DND-41 (cell line): ENCODE data around the gene CBX7.

Source experiments
- ATAC-seq: fragments of 200-7000 bp; cut with Tn5 transposase; 3 replicates; pipeline ENCODE4 v1.9.1; 2021; ENCODE audit warnings: low read depth; ENCODE audit not compliant: insufficient read depth
- DNase-seq: peaks from one replicate; pipeline ENCODE4 v3.0.0-alpha.2; 2020
- H2AFZ ChIP-seq: 2 replicates; pipeline ENCODE4 v1.6.0; 2012; ENCODE audit warnings: low read depth, low read length
- H3K27ac ChIP-seq: 2 replicates; pipeline ENCODE4 v1.5.1; 2012; ENCODE audit warnings: low read length, inconsistent platforms
- H3K27me3 ChIP-seq: fragments of 200-600 bp; sonication (generic); 2 replicates; pipeline ENCODE4 v1.6.0; 2012; ENCODE audit warnings: low read length, mild to moderate bottlenecking, inconsistent platforms; ENCODE audit not compliant: insufficient read depth, poor library complexity
- H3K36me3 ChIP-seq: 2 replicates; pipeline ENCODE4 v1.5.1; 2012; ENCODE audit warnings: low read length, inconsistent platforms; ENCODE audit not compliant: insufficient read depth
- H3K4me1 ChIP-seq: 2 replicates; pipeline ENCODE4 v1.5.1; 2012; ENCODE audit warnings: mild to moderate bottlenecking, low read length; ENCODE audit not compliant: insufficient read depth
- H3K4me2 ChIP-seq: 2 replicates; pipeline ENCODE4 v1.6.0; 2012; ENCODE audit warnings: mild to moderate bottlenecking, moderate library complexity, low read length, inconsistent platforms; ENCODE audit not compliant: insufficient read depth
- H3K4me3 ChIP-seq, 2 experiments: fragments of 200-600 bp in 1 of 2; shearing (Covaris generic) in 1 of 2; 2 replicates each; pipeline ENCODE4 v1.5.1; 2012 to 2016; ENCODE audit warnings: inconsistent platforms in 2 of 2, low read length in 2 of 2, mild to moderate bottlenecking in 2 of 2, low read depth in 1 of 2, moderate library complexity in 1 of 2
- H3K79me2 ChIP-seq: 2 replicates; pipeline ENCODE4 v1.6.0; 2012; ENCODE audit warnings: low read length, inconsistent platforms; ENCODE audit not compliant: insufficient read depth
- H3K9ac ChIP-seq: 2 replicates; pipeline ENCODE4 v1.6.0; 2012; ENCODE audit warnings: low read depth, mild to moderate bottlenecking, inconsistent platforms, low read length, moderate library complexity
- H3K9me3 ChIP-seq: 2 replicates; pipeline ENCODE4 v1.5.1; 2012; ENCODE audit warnings: low read length, moderate library complexity, mild to moderate bottlenecking, inconsistent platforms; ENCODE audit not compliant: insufficient read depth, severe bottlenecking
- H4K20me1 ChIP-seq: 2 replicates; pipeline ENCODE4 v1.6.0; 2012; ENCODE audit warnings: low read length; ENCODE audit not compliant: insufficient read depth
- EZH2 ChIP-seq: IDR thresholded peaks from 3 replicates; pipeline ENCODE4 v1.6.1; 2012; ENCODE audit warnings: borderline replicate concordance, low read depth, mild to moderate bottlenecking, moderate library complexity, low read length, inconsistent platforms; ENCODE audit not compliant: severe bottlenecking
- TF ChIP-seq, protein P1 (sequence below): IDR thresholded peaks from 2 replicates; pipeline ENCODE4 v1.5.1; 2012; ENCODE audit warnings: borderline replicate concordance, low read length, moderate library complexity, mild to moderate bottlenecking; ENCODE audit not compliant: poor library complexity, severe bottlenecking; ENCODE audit errors: extremely low read depth

Gene CBX7

DNA sequence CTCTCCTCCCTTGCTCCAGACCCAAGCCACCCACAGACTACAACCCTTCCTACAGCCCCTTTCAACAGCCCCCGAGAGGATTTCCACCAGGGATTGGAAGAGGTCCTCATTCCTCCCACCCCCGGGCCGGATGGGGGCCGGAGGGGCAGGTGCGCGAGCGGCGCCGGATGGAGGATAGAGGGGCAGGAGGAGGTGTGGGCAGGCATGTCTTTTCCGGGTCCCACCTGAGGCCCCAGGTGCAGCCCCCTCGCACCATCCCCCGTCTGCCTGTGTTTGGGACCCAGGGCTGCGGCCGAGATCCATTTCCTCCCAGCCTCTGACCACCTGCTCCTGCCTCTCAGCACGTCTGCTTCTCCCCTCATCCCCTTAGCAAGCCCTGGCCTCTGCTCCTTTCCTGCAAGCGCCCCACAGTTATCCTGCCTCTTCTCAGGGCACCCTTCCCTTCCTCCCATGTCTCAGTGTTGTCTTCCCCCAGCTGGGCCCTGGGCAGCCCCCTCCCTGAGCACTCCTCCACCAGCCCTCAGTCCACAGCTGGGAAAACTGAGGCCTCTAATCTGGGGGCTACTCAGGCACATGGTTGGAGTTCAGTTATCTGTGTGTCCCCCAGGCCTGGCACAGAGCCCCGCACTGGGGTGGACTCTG lies 19.3 kb upstream of the CBX7 start:
- Histone ChIP-seq H3K79me2 (no peaks in the 10 kb centered on the region), H3K9ac (no peak overlapping the region), H3K9me3 (no peaks in the 10 kb centered on the region), H3K4me3 (no peak overlapping the region), H3K27me3 (no peaks in the 10 kb centered on the region), H3K4me1 (peaks cover 17% of the 10 kb centered on the region), H4K20me1 (no peaks in the 10 kb centered on the region), H3K27ac (no peak overlapping the region), H2AFZ (no peak overlapping the region), H3K36me3 (no peaks in the 10 kb centered on the region), H3K4me2 (no peak overlapping the region)
- no peak for TF ChIP-seq EZH2
- TF ChIP-seq, protein P1, sequence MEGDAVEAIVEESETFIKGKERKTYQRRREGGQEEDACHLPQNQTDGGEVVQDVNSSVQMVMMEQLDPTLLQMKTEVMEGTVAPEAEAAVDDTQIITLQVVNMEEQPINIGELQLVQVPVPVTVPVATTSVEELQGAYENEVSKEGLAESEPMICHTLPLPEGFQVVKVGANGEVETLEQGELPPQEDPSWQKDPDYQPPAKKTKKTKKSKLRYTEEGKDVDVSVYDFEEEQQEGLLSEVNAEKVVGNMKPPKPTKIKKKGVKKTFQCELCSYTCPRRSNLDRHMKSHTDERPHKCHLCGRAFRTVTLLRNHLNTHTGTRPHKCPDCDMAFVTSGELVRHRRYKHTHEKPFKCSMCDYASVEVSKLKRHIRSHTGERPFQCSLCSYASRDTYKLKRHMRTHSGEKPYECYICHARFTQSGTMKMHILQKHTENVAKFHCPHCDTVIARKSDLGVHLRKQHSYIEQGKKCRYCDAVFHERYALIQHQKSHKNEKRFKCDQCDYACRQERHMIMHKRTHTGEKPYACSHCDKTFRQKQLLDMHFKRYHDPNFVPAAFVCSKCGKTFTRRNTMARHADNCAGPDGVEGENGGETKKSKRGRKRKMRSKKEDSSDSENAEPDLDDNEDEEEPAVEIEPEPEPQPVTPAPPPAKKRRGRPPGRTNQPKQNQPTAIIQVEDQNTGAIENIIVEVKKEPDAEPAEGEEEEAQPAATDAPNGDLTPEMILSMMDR, result no peak
- ATAC-seq (no peak), DNase-seq (no peak)

DNA sequence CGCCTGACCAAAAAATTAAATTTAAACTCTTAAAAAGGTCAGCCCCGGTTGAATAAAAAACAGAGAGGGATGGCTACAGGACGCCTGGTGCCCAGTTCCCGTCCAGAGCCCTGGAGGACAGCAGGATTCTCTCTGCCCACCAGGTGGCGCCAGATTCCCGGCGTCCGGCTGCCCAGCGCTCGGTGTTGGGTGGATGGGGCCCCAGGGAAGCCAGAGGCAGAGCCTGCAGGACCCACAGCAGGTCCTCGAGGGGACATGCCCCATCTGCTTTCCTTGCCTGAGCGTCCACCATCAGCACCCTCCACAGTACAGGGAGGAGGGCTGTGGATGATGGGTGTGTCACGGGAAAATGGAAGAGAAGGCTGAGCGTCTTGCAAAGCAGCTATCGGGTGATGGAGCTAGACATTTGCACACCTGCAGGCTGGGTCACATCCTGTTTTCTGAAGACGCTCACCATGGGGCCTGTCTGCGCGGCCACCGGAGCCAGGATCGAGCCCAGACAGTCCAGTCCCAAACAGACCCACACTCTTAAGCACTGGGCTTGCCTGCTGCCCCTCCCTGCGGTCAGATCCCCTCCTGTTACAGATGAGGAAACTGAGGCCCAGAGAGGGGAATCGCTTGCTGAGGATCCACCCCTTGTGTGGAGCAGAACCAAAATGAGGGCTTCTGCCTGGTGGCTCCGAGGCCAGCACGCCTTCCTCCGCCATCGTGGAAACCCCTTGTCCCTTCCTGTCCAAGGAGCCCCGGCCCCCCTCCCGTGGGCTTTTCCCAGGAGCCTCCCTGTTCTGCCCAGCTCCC lies 18.5 kb upstream of the CBX7 start:
- Histone ChIP-seq H3K79me2 (no peaks in the 10 kb centered on the region), H4K20me1 (no peaks in the 10 kb centered on the region), H3K4me3 (peak overlapping the region in 1 of 2 experiments; percentile 42; a peak in 1 of 4 replicates), H2AFZ (peak overlapping the region; percentile 66), H3K9me3 (no peaks in the 10 kb centered on the region), H3K4me2 (peak overlapping the region; percentile 61; the same call in 1 of the 2 replicates), H3K27me3 (no peaks in the 10 kb centered on the region), H3K9ac (no peak overlapping the region), H3K4me1 (peaks cover 17% of the 10 kb centered on the region), H3K27ac (no peak overlapping the region), H3K36me3 (no peaks in the 10 kb centered on the region)
- peak; percentile 72 for DNase-seq
- no peak for TF ChIP-seq EZH2
- TF ChIP-seq, protein P1, result peak; percentile 93
- ATAC-seq, result peak; percentile 94

DNA sequence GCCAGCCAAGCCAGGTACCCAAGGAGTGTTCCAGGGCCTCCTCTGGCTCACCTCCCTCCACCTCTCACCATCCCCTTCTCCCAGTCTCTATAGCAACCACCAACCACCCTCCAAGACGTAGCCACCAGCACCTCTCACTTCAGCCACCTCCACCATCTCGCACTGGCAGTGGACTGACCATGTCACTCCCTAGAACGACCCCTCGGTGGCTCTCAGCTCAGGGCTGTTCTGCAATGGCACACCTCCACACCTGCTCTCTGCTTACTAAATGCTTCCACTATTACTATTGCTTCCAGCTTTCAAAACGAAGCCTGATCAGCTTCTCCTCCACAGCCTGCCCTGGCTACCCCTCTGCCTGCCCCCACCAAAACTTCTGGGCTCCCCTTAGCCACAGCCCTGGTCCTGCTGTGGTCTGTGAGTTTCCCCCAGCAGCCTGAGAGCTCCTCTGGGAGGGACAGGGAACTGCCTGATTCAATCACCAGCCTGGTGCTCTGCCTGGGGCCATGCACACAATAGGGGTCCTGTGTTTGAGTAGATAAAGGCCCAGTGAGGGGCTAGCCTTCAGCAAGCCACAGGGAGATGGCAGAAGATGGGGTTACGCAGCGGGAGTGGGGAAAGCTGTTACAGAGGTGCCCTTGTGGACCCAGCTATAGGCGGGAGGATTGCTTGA lies 17.5 kb upstream of the CBX7 start:
- H3K9me3 ChIP-seq, result no peaks in the 10 kb centered on the region
- no peak overlapping the region for H3K9ac ChIP-seq
- no peak for TF ChIP-seq EZH2
- TF ChIP-seq, protein P1, result no peak
- DNase-seq (no peak), ATAC-seq (no peak)
- no peak overlapping the region for H2AFZ ChIP-seq
- no peak overlapping the region for H3K27ac ChIP-seq
- no peaks in the 10 kb centered on the region for H4K20me1 ChIP-seq
- no peaks in the 10 kb centered on the region for H3K27me3 ChIP-seq
- H3K79me2 ChIP-seq, result no peaks in the 10 kb centered on the region
- peaks cover 17% of the 10 kb centered on the region for H3K4me1 ChIP-seq
- no peak overlapping the region for H3K4me3 ChIP-seq
- H3K4me2 ChIP-seq, result no peak overlapping the region
- no peaks in the 10 kb centered on the region for H3K36me3 ChIP-seq
